ENCODE results near the gene PRSS3. TPM values are rescaled to one million over a fixed set of nuclear protein-coding genes. Genes with fewer than 3 reads are reported as not detected.
"Not testable (repeated sequence)": the region's sequence is repeated elsewhere in the genome, so short reads cannot be mapped to it uniquely, and the experiment has no call there.

PRSS3 gene
- polyA plus RNA-seq, 1 donor from 2014 or later: not detected

DNA sequence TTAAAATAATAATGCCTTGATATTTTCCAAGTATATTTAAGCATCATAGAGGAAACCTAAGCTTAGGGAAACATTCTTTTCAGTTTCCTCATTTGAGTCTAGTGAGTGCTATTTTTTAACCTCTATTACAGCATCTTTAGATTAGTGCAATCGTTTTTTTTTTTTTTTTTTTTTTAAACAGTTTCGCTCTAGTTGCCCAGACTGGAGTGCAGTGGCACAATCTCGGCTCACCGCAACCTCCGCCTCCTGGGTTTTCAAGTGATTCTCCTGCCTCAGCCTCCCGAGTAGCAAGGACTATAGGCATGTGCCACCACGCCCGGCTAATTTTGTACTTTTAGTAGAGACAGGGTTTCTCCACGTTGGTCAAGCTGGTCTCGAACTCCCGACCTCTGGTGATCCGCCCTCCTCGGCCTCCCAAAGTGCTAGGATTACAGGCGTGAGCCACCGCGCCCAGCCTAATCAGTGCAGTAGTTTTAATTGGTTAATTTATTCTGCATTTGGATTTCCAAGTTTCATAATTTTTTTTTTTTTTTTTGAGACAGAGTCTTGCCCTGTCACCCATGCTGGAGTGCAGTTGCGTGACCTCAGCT is 34.4 kb downstream of the PRSS3 start:
- H3K27me3 ChIP-seq (ENCODE audit: insufficient read depth, low read depth, low read length); H4K20me1 ChIP-seq (ENCODE audit: insufficient read depth); H2AFZ ChIP-seq (ENCODE audit: low read depth, low read length); H3K4me2 ChIP-seq (ENCODE audit: low read length); H3K9me2 ChIP-seq (ENCODE audit: insufficient read depth, low read length); H3K36me3 ChIP-seq (ENCODE audit: insufficient read depth, low read length); H3K4me3 ChIP-seq (ENCODE audit: low read length); H3K9ac ChIP-seq (ENCODE audit: low read length); H3F3A ChIP-seq (ENCODE audit: insufficient read depth, low read length, poor library complexity, severe bottlenecking); H3K27ac ChIP-seq (ENCODE audit: low read length); H3K9me3 ChIP-seq (ENCODE audit: low read length): not testable (repeated sequence)
- H3K79me2 ChIP-seq (replicated peaks; ENCODE audit: insufficient read depth, low read length): peaks cover 88% of the 10 kb centered on the region

DNA sequence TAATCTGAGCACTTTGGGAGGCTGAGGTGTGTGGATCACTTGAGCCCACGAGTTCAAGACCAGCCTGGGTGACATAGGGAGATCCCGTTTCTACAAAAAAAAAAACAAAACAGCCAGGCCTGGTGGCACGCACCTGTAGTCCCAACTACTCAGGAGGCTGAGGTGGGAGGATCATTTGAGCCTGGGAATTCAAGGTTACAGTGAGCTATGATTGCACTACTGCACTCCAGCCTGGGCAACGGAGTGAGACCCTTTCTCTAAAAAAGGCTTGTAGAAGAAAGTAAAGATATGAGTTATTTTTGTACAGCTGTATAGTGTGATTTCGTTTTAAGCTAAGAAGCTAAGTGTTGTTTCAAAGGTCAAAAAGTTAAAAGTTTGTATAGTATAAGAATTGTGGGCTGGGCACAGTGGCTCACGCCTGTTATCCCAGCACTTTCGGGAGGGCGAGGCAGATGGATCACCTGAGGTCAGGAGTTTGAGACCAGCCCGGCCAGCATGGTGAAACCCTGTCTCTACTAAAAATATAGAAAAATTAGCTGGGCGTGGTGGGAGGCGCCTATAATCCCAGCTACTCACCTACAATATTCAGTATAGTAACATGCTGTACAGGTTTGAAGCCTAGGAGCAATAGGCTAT is 40.4 kb downstream of the PRSS3 start:
- H3K4me2 ChIP-seq (ENCODE audit: low read length): no peak overlapping the region
- H3K79me2 ChIP-seq (replicated peaks; ENCODE audit: insufficient read depth, low read length): peaks cover 95% of the 10 kb centered on the region
- no peaks in the 10 kb centered on the region for H3K9me3 ChIP-seq (ENCODE audit: low read length)
- TF ChIP-seq POLR2AphosphoS5 (IDR thresholded peaks at IDR 0.05) (no peak), SMC3 (conservative IDR thresholded peaks at IDR 0.05; ENCODE audit: poor library complexity) (no peak), TAF1 (IDR thresholded peaks at IDR 0.05; ENCODE audit: low read depth) (no peak), EZH2 (IDR thresholded peaks at IDR 0.05; ENCODE audit: borderline replicate concordance, insufficient read depth, low read length, poor library complexity, severe bottlenecking) (no peak), RAD21 (conservative IDR thresholded peaks at IDR 0.05) (no peak)
- TF ChIP-seq, protein P1, sequence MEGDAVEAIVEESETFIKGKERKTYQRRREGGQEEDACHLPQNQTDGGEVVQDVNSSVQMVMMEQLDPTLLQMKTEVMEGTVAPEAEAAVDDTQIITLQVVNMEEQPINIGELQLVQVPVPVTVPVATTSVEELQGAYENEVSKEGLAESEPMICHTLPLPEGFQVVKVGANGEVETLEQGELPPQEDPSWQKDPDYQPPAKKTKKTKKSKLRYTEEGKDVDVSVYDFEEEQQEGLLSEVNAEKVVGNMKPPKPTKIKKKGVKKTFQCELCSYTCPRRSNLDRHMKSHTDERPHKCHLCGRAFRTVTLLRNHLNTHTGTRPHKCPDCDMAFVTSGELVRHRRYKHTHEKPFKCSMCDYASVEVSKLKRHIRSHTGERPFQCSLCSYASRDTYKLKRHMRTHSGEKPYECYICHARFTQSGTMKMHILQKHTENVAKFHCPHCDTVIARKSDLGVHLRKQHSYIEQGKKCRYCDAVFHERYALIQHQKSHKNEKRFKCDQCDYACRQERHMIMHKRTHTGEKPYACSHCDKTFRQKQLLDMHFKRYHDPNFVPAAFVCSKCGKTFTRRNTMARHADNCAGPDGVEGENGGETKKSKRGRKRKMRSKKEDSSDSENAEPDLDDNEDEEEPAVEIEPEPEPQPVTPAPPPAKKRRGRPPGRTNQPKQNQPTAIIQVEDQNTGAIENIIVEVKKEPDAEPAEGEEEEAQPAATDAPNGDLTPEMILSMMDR (IDR thresholded peaks at IDR 0.05; ENCODE audit: poor library complexity, severe bottlenecking): no peak
- TF ChIP-seq, protein P2, sequence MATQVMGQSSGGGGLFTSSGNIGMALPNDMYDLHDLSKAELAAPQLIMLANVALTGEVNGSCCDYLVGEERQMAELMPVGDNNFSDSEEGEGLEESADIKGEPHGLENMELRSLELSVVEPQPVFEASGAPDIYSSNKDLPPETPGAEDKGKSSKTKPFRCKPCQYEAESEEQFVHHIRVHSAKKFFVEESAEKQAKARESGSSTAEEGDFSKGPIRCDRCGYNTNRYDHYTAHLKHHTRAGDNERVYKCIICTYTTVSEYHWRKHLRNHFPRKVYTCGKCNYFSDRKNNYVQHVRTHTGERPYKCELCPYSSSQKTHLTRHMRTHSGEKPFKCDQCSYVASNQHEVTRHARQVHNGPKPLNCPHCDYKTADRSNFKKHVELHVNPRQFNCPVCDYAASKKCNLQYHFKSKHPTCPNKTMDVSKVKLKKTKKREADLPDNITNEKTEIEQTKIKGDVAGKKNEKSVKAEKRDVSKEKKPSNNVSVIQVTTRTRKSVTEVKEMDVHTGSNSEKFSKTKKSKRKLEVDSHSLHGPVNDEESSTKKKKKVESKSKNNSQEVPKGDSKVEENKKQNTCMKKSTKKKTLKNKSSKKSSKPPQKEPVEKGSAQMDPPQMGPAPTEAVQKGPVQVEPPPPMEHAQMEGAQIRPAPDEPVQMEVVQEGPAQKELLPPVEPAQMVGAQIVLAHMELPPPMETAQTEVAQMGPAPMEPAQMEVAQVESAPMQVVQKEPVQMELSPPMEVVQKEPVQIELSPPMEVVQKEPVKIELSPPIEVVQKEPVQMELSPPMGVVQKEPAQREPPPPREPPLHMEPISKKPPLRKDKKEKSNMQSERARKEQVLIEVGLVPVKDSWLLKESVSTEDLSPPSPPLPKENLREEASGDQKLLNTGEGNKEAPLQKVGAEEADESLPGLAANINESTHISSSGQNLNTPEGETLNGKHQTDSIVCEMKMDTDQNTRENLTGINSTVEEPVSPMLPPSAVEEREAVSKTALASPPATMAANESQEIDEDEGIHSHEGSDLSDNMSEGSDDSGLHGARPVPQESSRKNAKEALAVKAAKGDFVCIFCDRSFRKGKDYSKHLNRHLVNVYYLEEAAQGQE (IDR thresholded peaks at IDR 0.05; ENCODE audit: borderline replicate concordance): no peak
- H3K9ac ChIP-seq (ENCODE audit: low read length): no peak overlapping the region
- no peak overlapping the region for H2AFZ ChIP-seq (ENCODE audit: low read depth, low read length)
- no peak overlapping the region for H3K27ac ChIP-seq (ENCODE audit: low read length)
- H3K36me3 ChIP-seq (ENCODE audit: insufficient read depth, low read length): no peaks in the 10 kb centered on the region
- H3F3A ChIP-seq (ENCODE audit: insufficient read depth, low read length, poor library complexity, severe bottlenecking): no peaks in the 10 kb centered on the region
- peaks cover 7% of the 10 kb centered on the region for H4K20me1 ChIP-seq (ENCODE audit: insufficient read depth)
- no peaks in the 10 kb centered on the region for H3K27me3 ChIP-seq (ENCODE audit: insufficient read depth, low read depth, low read length)
- no peak overlapping the region for H3K4me3 ChIP-seq (ENCODE audit: low read length)
- H3K9me2 ChIP-seq (ENCODE audit: insufficient read depth, low read length): no peaks in the 10 kb centered on the region

DNA sequence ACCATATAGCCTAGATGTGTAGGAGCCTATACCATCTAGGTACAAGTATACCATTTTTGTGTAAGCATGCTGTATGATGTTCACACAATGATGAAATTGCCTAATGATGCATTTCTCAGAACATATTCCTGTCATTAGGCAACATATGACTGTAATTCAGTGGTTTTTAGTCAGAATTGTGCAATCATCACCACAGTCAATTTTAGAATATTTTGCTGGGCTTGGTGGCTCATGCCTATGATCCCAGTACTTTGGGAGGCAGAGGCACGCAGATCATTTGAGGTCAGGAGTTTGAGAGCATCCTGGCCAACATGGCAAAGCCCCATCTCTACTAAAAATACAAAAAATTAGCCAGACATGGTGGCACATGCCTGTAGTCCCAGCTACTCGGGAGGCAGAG is 40.9 kb downstream of the PRSS3 start:
- not testable (repeated sequence) for H3K36me3 ChIP-seq (ENCODE audit: insufficient read depth, low read length); H3K9me2 ChIP-seq (ENCODE audit: insufficient read depth, low read length); H3K9me3 ChIP-seq (ENCODE audit: low read length); H4K20me1 ChIP-seq (ENCODE audit: insufficient read depth); H3K4me2 ChIP-seq (ENCODE audit: low read length); H2AFZ ChIP-seq (ENCODE audit: low read depth, low read length); H3K27ac ChIP-seq (ENCODE audit: low read length); H3K9ac ChIP-seq (ENCODE audit: low read length); H3F3A ChIP-seq (ENCODE audit: insufficient read depth, low read length, poor library complexity, severe bottlenecking); H3K27me3 ChIP-seq (ENCODE audit: insufficient read depth, low read depth, low read length); H3K4me3 ChIP-seq (ENCODE audit: low read length)
- peaks cover 95% of the 10 kb centered on the region for H3K79me2 ChIP-seq (replicated peaks; ENCODE audit: insufficient read depth, low read length)
